AG10803 (cell line): ENCODE measurements around the gene PTPRE.

Source experiments
- DNase-seq: peaks from one replicate; pipeline ENCODE4 v3.0.0; 2010; ENCODE audit warnings: low read depth
- H3K4me3 ChIP-seq: 2 replicates; pipeline ENCODE4 v1.5.1; 2011; ENCODE audit warnings: mild to moderate bottlenecking, low read length, control low read depth
- TF ChIP-seq, protein P1 (sequence below): conservative IDR thresholded peaks from 2 replicates; pipeline ENCODE4 v1.5.1; 2011; ENCODE audit warnings: mild to moderate bottlenecking, low read length, control low read depth, inconsistent platforms

PTPRE gene

GRCh38 chr10:128028508-128029289 lies 121.8 kb downstream of the PTPRE start:
- no peak overlapping the region for H3K4me3 ChIP-seq
- TF ChIP-seq, protein P1, sequence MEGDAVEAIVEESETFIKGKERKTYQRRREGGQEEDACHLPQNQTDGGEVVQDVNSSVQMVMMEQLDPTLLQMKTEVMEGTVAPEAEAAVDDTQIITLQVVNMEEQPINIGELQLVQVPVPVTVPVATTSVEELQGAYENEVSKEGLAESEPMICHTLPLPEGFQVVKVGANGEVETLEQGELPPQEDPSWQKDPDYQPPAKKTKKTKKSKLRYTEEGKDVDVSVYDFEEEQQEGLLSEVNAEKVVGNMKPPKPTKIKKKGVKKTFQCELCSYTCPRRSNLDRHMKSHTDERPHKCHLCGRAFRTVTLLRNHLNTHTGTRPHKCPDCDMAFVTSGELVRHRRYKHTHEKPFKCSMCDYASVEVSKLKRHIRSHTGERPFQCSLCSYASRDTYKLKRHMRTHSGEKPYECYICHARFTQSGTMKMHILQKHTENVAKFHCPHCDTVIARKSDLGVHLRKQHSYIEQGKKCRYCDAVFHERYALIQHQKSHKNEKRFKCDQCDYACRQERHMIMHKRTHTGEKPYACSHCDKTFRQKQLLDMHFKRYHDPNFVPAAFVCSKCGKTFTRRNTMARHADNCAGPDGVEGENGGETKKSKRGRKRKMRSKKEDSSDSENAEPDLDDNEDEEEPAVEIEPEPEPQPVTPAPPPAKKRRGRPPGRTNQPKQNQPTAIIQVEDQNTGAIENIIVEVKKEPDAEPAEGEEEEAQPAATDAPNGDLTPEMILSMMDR, result no peak
- no peak for DNase-seq

- no peak for DNase-seq
- TF ChIP-seq, protein P1, result no peak
- H3K4me3 ChIP-seq, result no peak overlapping the region
Observed at GRCh38 chr10:128029290-128029651, 122.4 kb downstream of the PTPRE start.

DNA sequence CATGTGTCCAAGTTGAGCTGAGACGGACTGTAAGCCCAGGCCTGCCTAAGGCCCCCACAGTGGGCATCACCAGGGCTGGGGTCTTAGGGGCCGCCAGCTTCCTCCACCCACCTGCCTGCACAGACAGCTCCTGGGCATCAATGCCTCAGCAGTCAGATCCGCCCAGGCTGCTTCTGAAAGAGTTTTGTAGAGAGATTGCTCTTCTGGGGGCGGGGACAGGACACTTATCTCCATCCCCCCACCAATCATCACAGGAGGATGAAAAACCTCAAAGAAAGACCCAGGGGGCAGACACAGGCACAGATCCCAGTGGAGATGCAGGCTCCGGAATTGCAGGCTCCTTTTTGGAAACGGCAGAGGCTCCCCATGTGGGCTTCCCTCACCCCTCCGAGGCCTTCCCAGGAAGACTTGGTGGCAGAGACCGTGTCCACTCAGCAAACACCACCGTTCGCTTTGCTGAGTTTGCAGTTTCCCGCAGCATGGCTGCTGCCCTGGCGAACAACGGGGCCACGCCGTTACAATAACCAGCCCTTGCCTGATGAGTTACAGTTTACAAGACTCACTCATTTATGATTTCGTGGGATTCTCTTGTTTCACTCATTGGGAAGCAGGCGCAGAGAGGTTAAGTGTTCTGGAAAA lies 122.9 kb downstream of the PTPRE start:
- no peak for DNase-seq
- TF ChIP-seq, protein P1, result no peak
- no peak overlapping the region for H3K4me3 ChIP-seq

GRCh38 chr10:128030498-128031072 lies 123.7 kb downstream of the PTPRE start:
- TF ChIP-seq, protein P1, result no peak
- no peak for DNase-seq
- no peak overlapping the region for H3K4me3 ChIP-seq

DNA sequence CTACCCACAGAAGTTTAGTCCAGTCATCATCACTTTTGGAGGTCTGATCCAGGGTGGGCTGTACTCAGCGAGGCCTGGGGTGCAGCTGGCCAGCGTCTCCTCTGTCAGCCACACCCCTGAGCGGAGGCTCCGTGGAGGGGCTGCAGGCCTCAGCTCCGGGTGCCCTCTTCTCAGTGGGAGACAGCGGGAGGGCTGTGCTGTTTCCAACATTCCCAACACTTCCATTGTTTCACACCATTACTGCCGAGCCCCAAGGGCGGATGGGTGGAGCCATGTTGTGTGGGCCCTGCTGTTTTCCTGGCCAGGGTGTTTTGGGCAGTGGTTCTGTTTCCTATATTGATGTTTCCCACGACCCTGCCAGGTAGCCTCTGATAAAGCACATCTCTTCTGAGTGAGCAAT lies 124.3 kb downstream of the PTPRE start:
- TF ChIP-seq, protein P1, result no peak
- no peak overlapping the region for H3K4me3 ChIP-seq
- DNase-seq, result no peak

DNA sequence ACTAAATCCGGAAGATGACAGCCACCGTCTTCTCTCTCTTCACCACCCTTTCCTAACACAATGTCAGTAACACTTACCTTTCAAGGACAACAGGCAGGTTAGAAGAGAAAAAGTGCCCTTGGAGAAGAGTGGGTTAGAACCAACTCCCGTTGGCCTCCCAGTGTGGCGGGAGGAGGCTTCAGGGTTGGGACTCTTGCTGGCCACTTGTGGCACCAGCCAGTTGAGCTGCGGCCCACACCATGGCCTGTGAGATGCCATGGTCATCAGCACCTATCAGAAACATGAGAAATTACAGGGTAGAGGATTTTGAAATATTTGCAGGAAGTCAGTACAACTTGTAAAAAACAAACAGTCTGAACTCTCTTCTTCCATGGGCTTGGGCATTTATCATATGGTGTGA lies 125.6 kb downstream of the PTPRE start:
- no peak for DNase-seq
- no peak overlapping the region for H3K4me3 ChIP-seq
- TF ChIP-seq, protein P1, result no peak
